Activated naive CD4-positive, alpha-beta T cell treated with anti-CD3 and anti-CD28 coated beads, Interleukin-2, amount 50 U/mL, for 24 hours (primary cell): Measurements from ENCODE around the gene SLC24A3.

ENCODE experiments used
- H3K27ac Mint-ChIP-seq: one replicate; pipeline ENCODE4 v1.8.0; 2021; ENCODE audit warnings: mild to moderate bottlenecking, mixed read lengths
- H3K27me3 Mint-ChIP-seq: one replicate; pipeline ENCODE4 v1.8.0; 2021; ENCODE audit warnings: mixed read lengths
- H3K36me3 Mint-ChIP-seq: one replicate; pipeline ENCODE4 v1.8.0; 2021; ENCODE audit warnings: mixed read lengths
- H3K4me1 Mint-ChIP-seq: one replicate; pipeline ENCODE4 v1.8.0; 2021; ENCODE audit warnings: mixed read lengths
- H3K4me3 Mint-ChIP-seq: one replicate; pipeline ENCODE4 v1.8.0; 2021; ENCODE audit warnings: mild to moderate bottlenecking, mixed read lengths
- H3K9me3 Mint-ChIP-seq: one replicate; pipeline ENCODE4 v1.8.0; 2021; ENCODE audit warnings: mixed read lengths

The SLC24A3 gene

DNA sequence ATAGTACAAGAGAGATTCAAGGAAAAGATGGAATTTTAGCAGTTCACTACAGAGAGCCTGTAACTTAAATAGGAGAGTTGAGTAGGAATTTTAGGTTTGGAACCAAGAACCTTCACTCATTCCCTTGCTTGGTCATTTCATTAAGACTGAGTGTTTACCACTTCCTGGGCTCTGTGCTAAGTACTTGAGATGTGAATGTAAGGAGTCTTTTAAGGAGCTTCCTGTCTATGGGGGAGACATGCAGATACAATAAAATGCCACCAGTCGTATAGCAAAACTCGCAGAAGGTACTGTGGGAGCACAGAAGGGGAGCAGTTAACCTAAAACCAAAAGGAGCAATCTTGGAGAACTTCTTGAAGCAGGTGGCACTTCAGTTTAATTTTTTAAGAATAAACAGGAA is 204.2 kb downstream of the SLC24A3 start:
- Mint-ChIP-seq H3K4me3 (no peak overlapping the region), H3K36me3 (peaks cover 1% of the 10 kb centered on the region), H3K9me3 (peaks cover 12% of the 10 kb centered on the region), H3K4me1 (no peaks in the 10 kb centered on the region), H3K27me3 (no peaks in the 10 kb centered on the region), H3K27ac (no peak overlapping the region)

GRCh38 chr20:19419396-19419795 is 207.0 kb downstream of the SLC24A3 start:
- Mint-ChIP-seq H3K27me3 (no peaks in the 10 kb centered on the region), H3K27ac (no peak overlapping the region), H3K9me3 (peaks cover 12% of the 10 kb centered on the region), H3K4me1 (no peaks in the 10 kb centered on the region), H3K4me3 (no peak overlapping the region), H3K36me3 (peaks cover 1% of the 10 kb centered on the region)

DNA sequence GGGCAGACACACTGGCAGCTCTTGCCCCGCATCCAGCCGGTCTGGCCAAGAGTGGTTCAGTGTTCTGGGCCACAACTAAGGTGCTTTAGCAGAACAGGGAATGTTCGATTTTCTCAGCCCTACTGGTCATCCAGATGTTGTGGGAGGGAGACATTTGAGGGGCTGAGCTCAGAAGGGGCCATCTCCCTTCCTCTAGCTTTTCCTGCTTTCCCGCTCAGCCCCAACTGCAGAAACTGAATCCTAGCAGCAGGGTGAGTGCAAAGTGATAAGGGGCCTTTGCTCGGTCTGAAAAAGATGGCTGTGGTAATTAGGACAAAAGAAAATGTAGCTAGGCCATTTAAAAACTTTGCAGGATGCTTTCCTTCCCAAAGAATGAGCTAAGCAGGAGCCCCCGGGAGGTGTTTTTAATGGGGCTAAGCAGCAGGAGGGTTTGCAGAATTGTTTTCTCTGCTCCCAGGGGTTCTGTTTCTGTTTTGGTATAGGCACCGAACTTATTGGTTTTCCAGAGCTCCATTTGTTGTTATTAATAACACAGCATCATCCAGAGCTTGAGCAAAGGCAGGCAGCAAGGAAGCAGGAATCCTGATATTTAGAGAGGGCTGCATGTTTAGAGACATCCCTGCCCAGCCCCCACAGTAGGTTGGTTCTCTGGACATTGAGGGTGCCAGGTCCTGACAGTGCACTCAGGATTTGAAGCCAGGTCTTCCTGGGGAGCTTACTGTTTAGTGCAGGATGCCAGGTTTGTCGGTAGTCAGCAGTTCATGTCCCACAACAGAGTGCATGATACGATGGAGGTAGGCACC is 210.9 kb downstream of the SLC24A3 start:
- no peak overlapping the region for H3K4me3 Mint-ChIP-seq
- no peaks in the 10 kb centered on the region for H3K4me1 Mint-ChIP-seq
- no peaks in the 10 kb centered on the region for H3K27me3 Mint-ChIP-seq
- H3K9me3 Mint-ChIP-seq: peaks cover 6% of the 10 kb centered on the region
- H3K36me3 Mint-ChIP-seq: peaks cover under 1% of the 10 kb centered on the region
- no peak overlapping the region for H3K27ac Mint-ChIP-seq

GRCh38 chr20:19423900-19424620 is 211.6 kb downstream of the SLC24A3 start:
- Mint-ChIP-seq H3K36me3 (no peaks in the 10 kb centered on the region), H3K4me1 (no peaks in the 10 kb centered on the region), H3K9me3 (peaks cover 5% of the 10 kb centered on the region), H3K4me3 (no peak overlapping the region), H3K27ac (no peak overlapping the region), H3K27me3 (no peaks in the 10 kb centered on the region)

- H3K36me3 Mint-ChIP-seq: no peaks in the 10 kb centered on the region
- peaks cover 2% of the 10 kb centered on the region for H3K9me3 Mint-ChIP-seq
- no peak overlapping the region for H3K4me3 Mint-ChIP-seq
- H3K27ac Mint-ChIP-seq: no peak overlapping the region
- no peaks in the 10 kb centered on the region for H3K27me3 Mint-ChIP-seq
- H3K4me1 Mint-ChIP-seq: no peaks in the 10 kb centered on the region
Observed at GRCh38 chr20:19426356-19426755, 213.9 kb downstream of the SLC24A3 start.

GRCh38 chr20:19427480-19427879 is 215.0 kb downstream of the SLC24A3 start:
- no peaks in the 10 kb centered on the region for H3K36me3 Mint-ChIP-seq
- H3K27ac Mint-ChIP-seq: no peak overlapping the region
- H3K27me3 Mint-ChIP-seq: no peaks in the 10 kb centered on the region
- no peaks in the 10 kb centered on the region for H3K4me1 Mint-ChIP-seq
- H3K4me3 Mint-ChIP-seq: no peak overlapping the region
- H3K9me3 Mint-ChIP-seq: no peaks in the 10 kb centered on the region

GRCh38 chr20:19427913-19428312 is 215.5 kb downstream of the SLC24A3 start:
- Mint-ChIP-seq H3K4me1 (no peaks in the 10 kb centered on the region), H3K4me3 (no peak overlapping the region), H3K36me3 (no peaks in the 10 kb centered on the region), H3K27me3 (no peaks in the 10 kb centered on the region), H3K9me3 (no peaks in the 10 kb centered on the region), H3K27ac (no peak overlapping the region)

DNA sequence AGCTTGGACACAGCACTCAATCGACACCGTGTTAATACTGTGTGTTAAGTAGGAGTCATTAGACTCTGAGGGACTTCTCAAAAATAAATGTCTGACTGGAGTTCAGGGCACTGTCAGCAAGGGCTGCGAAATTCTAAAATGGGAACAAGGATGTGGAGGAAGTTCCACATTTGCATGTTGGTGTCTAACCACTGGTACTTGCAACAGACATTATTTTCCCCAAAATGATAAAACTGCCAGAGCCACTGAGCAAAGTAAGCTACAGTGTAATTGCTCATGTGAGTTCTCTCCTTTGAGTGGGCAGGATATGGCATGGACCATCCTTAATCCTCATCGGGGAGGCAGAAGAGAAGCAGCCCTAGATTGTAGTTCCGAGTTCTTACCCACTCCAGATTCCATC is 215.9 kb downstream of the SLC24A3 start:
- H3K27ac Mint-ChIP-seq: no peak overlapping the region

GRCh38 chr20:19429538-19429937 is 217.1 kb downstream of the SLC24A3 start:
- H3K36me3 Mint-ChIP-seq: no peaks in the 10 kb centered on the region
- H3K4me1 Mint-ChIP-seq: no peaks in the 10 kb centered on the region
- H3K4me3 Mint-ChIP-seq: no peak overlapping the region
- no peaks in the 10 kb centered on the region for H3K9me3 Mint-ChIP-seq
- no peak overlapping the region for H3K27ac Mint-ChIP-seq
- no peaks in the 10 kb centered on the region for H3K27me3 Mint-ChIP-seq

More for the DNA sequence above, 215.9 kb downstream of the SLC24A3 start:
- H3K4me1 Mint-ChIP-seq: no peaks in the 10 kb centered on the region
- H3K9me3 Mint-ChIP-seq: no peaks in the 10 kb centered on the region
- H3K4me3 Mint-ChIP-seq: no peak overlapping the region
- no peaks in the 10 kb centered on the region for H3K27me3 Mint-ChIP-seq
- H3K36me3 Mint-ChIP-seq: no peaks in the 10 kb centered on the region

DNA sequence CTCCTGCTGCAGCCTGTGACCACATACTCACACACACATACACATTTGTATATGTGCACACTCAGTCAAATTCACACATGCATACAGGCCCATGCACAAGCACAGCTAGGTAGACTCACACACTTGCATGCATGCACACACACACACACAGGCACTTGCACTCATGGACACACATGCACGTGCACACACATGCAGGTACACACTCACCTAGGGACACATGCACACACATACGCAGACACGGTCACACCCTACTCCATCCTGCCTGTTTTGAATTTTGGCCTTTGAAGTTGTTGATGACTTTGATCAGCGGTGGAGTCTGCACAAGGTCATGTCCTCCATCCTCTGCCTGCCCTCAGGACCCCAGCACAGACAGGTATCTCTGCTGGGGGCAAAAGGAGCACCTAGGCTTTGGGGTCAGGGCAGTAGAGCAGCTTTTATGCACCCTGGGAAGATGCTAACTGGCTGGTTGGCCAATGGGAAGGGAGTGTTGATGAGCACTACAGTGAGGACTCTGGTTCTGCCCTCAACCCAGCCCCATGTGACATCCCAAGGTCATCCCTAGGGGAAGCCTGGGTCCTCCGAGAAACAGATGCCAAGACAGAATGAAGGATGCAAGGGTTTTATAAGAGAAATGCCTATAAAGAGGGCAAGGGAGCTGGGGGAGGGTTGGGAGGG is 218.3 kb downstream of the SLC24A3 start:
- Mint-ChIP-seq H3K36me3 (no peaks in the 10 kb centered on the region), H3K4me3 (no peak overlapping the region), H3K9me3 (no peaks in the 10 kb centered on the region), H3K27ac (no peak overlapping the region), H3K4me1 (no peaks in the 10 kb centered on the region), H3K27me3 (no peaks in the 10 kb centered on the region)

DNA sequence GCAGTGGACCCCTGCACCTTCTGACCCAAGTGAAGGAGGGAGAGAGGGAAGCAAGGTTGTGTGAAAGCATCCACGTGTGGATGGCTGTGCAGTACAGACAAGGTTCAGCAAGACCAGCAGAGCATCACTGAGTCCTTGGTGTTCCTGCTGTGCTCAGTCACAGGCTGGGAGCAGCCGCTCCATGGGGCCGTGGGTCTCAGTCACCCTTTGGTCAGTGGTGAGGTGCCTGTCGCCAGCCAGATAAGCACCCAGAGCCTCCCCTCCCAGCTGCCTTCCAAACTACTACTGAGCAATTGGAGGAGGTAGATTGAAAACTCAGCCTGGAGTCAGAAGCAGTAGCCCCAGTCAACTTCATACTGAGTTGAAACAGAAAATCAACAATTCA is 218.9 kb downstream of the SLC24A3 start:
- H3K9me3 Mint-ChIP-seq: no peaks in the 10 kb centered on the region
- H3K27ac Mint-ChIP-seq: no peak overlapping the region
- no peaks in the 10 kb centered on the region for H3K27me3 Mint-ChIP-seq
- H3K4me3 Mint-ChIP-seq: no peak overlapping the region
- no peaks in the 10 kb centered on the region for H3K36me3 Mint-ChIP-seq
- no peaks in the 10 kb centered on the region for H3K4me1 Mint-ChIP-seq

- Mint-ChIP-seq H3K36me3 (no peaks in the 10 kb centered on the region), H3K9me3 (no peaks in the 10 kb centered on the region), H3K27ac (no peak overlapping the region), H3K4me3 (no peak overlapping the region), H3K27me3 (no peaks in the 10 kb centered on the region), H3K4me1 (no peaks in the 10 kb centered on the region)
Observed at GRCh38 chr20:19431906-19432305, 219.5 kb downstream of the SLC24A3 start.

DNA sequence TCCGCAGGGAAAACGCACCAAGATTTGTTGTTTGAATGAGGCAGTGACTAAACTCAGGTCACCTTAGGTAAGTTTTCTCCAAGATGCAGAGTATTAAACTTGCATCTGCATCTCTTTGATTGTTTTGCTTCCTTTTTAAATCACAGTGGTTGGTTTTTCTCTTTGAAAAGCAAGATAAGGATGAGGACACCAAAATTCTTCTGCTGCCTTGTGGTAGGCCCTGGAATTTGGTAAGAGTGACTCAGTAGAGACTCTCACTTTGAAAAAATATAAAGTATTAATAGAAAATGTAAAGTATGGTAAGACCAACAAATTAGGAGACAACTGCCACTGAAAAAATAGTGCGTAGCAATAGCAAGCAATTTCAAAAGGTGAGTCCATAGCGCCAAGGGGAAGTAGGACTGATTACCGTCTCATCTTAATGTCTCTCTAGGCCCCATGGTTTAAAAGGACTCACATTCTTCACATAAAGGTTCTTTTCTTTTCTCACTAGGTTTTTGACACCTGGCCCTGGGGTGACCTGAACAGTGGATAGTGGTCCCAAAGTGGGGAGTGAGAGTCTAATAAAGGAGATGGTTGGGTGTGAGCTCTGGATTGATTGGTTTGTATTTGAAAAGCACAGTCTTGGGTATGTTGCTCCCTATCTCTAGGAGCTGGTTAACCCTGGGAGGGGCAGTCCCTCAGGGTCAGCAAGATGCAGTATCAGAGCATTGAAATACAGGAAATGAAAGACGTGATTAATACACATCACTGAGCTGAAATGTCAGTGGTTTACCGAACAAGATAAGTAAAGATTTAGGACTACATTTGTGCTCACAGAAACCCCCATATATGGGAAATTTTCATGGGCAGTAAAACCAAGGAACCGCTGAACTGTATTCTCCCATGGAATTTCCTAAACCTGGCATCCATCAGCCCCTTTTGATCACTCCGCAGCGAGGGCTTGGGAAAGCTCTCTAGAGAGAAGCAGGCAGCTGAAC is 221.2 kb downstream of the SLC24A3 start:
- no peaks in the 10 kb centered on the region for H3K9me3 Mint-ChIP-seq
- H3K4me3 Mint-ChIP-seq: no peak overlapping the region

DNA sequence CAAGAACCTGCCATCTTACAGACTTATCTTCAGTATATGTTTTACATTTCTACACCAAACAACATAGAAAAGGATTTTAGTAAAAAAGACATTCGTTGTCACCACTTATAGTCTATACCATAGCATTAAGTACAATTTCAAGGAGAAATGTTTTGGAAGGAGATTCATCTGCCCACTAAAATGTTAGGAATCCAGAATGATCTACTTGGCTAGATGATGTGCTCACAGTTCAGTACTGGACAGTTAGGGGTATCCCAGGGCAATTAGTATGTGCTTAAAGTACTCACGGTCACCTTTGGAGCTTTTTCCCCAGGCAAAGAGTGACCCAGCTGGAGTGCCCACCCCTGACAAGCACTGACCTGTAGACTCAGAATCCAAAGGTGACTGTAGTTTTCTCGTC is 222.9 kb downstream of the SLC24A3 start:
- no peak overlapping the region for H3K27ac Mint-ChIP-seq

More for the DNA sequence above, 221.2 kb downstream of the SLC24A3 start:
- no peaks in the 10 kb centered on the region for H3K36me3 Mint-ChIP-seq
- no peak overlapping the region for H3K27ac Mint-ChIP-seq
- H3K27me3 Mint-ChIP-seq: no peaks in the 10 kb centered on the region
- no peaks in the 10 kb centered on the region for H3K4me1 Mint-ChIP-seq

GRCh38 chr20:19435821-19436220 is 223.4 kb downstream of the SLC24A3 start:
- H3K36me3 Mint-ChIP-seq: no peaks in the 10 kb centered on the region
- H3K4me1 Mint-ChIP-seq: no peaks in the 10 kb centered on the region
- H3K4me3 Mint-ChIP-seq: no peak overlapping the region
- no peaks in the 10 kb centered on the region for H3K27me3 Mint-ChIP-seq
- H3K9me3 Mint-ChIP-seq: no peaks in the 10 kb centered on the region
- no peak overlapping the region for H3K27ac Mint-ChIP-seq

More for the DNA sequence above, 222.9 kb downstream of the SLC24A3 start:
- H3K9me3 Mint-ChIP-seq: no peaks in the 10 kb centered on the region
- H3K4me1 Mint-ChIP-seq: no peaks in the 10 kb centered on the region
- H3K36me3 Mint-ChIP-seq: no peaks in the 10 kb centered on the region
- no peak overlapping the region for H3K4me3 Mint-ChIP-seq
- H3K27me3 Mint-ChIP-seq: no peaks in the 10 kb centered on the region
